ENCODE data around the gene RALY. TPM values are rescaled to one million over a fixed set of nuclear protein-coding genes. Genes with fewer than 3 reads are reported as not detected.
A peak's percentile ranks its signal among the peaks of the same experiment; 100 is the strongest.

The RALY gene
- total and polyA plus RNA-seq, 7 experiments from 2014 or later: 99.0 to 202 (median 121) TPM

GRCh38 chr20:34052414-34052813 is 58.7 kb downstream of the RALY start:
- no peaks in the 10 kb centered on the region for H3K27me3 ChIP-seq (ENCODE audit: control insufficient read depth in 2 of 2, insufficient read depth in 2 of 2, low read length in 2 of 2)
- no peaks in the 10 kb centered on the region for H3K36me3 ChIP-seq (ENCODE audit: control insufficient read depth in 2 of 3, insufficient read depth in 3 of 3, low read length in 3 of 3)
- intact Hi-C loops (cut with micrococcal nuclease): no loop called here
- DNase-seq (no peak), ATAC-seq (no peak)
- no peaks in the 10 kb centered on the region for H3K9me3 Mint-ChIP-seq
- no peak overlapping the region for H3K4me3 Mint-ChIP-seq
- no peak overlapping the region for H3K27ac ChIP-seq (ENCODE audit: low read depth, low read length)
- H3K4me1 Mint-ChIP-seq: peaks cover 36 to 99% (median 94%) of the 10 kb centered on the region in 7 donors
- H3K27ac Mint-ChIP-seq: peak overlapping the region in 5 of 9 donors; percentile 13 to 88 (median 32)
- H3K27me3 Mint-ChIP-seq: no peaks in the 10 kb centered on the region
- CTCF ChIA-PET: no interaction called here
- POLR2A ChIA-PET: interaction anchor here (0.7 to 1.0 kb wide), 2 partner anchors 15 to 59 kb away, joined by 3 to 4 read pairs; partner anchors contain the start of gene RALY
- no peaks in the 10 kb centered on the region for H3K36me3 Mint-ChIP-seq
- no peak overlapping the region for H3K4me3 ChIP-seq (ENCODE audit: low read length)
- H3K4me1 ChIP-seq (ENCODE audit: control insufficient read depth in 2 of 2, insufficient read depth in 2 of 2, low read length in 2 of 2): peaks cover 33 to 42% of the 10 kb centered on the region in 2 donors
- no peaks in the 10 kb centered on the region for H3K9me3 ChIP-seq (ENCODE audit: control insufficient read depth in 2 of 3, low read length in 3 of 3)

DNA sequence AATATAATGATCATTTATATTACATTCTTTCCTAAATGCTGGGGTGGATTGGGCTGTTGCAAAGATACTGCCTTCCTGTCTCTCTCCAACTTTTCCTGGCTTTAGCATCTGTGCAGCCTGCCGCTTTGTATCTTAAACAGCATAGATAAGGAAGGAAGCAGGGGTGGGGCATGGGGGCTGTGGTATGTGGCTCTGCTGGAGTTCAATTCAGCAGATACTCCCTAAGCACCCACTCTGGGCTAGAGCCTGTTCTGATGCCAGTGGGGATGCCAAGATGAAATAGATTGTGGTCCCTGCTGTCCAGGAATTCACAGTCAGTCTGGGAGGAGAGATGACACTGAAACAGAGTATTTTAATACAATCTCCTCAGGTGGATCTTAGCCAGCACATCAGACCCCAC is 61.6 kb downstream of the RALY start:
- ChIA-PET CTCF (no interaction called here), POLR2A (no interaction called here)
- H3K27me3 ChIP-seq (ENCODE audit: control insufficient read depth in 2 of 2, insufficient read depth in 2 of 2, low read length in 2 of 2): no peaks in the 10 kb centered on the region
- Mint-ChIP-seq H3K9me3 (no peaks in the 10 kb centered on the region), H3K36me3 (no peaks in the 10 kb centered on the region), H3K4me3 (peak overlapping the region in 5 of 10 donors; percentile 0 to 44 (median 10)), H3K4me1 (peaks cover 42 to 98% (median 95%) of the 10 kb centered on the region in 7 donors), H3K27me3 (no peaks in the 10 kb centered on the region), H3K27ac (peak overlapping the region in 5 of 9 donors; percentile 8 to 61 (median 29))
- intact Hi-C loops (cut with micrococcal nuclease): no loop called here
- DNase-seq: peak in 1 of 9 donors; percentile 7
- ATAC-seq: no peak
- H3K4me1 ChIP-seq (ENCODE audit: control insufficient read depth in 2 of 2, insufficient read depth in 2 of 2, low read length in 2 of 2): peaks cover 46 to 47% of the 10 kb centered on the region in 2 donors
- peaks cover 0 to 3% (median 0%) of the 10 kb centered on the region in 3 experiments for H3K36me3 ChIP-seq (ENCODE audit: control insufficient read depth in 2 of 3, insufficient read depth in 3 of 3, low read length in 3 of 3)
- no peak overlapping the region for H3K27ac ChIP-seq (ENCODE audit: low read depth, low read length)
- H3K4me3 ChIP-seq (ENCODE audit: low read length): no peak overlapping the region
- no peaks in the 10 kb centered on the region for H3K9me3 ChIP-seq (ENCODE audit: control insufficient read depth in 2 of 3, low read length in 3 of 3)

- Histone ChIP-seq H3K4me1 (ENCODE audit: control insufficient read depth in 2 of 2, insufficient read depth in 2 of 2, low read length in 2 of 2) (peaks cover 33 to 41% of the 10 kb centered on the region in 2 donors), H3K36me3 (ENCODE audit: control insufficient read depth in 2 of 3, insufficient read depth in 3 of 3, low read length in 3 of 3) (peaks cover 0 to 6% (median 0%) of the 10 kb centered on the region in 3 experiments), H3K9me3 (ENCODE audit: control insufficient read depth in 2 of 3, low read length in 3 of 3) (no peaks in the 10 kb centered on the region), H3K27ac (ENCODE audit: low read depth, low read length) (no peak overlapping the region), H3K4me3 (ENCODE audit: low read length) (no peak overlapping the region), H3K27me3 (ENCODE audit: control insufficient read depth in 2 of 2, insufficient read depth in 2 of 2, low read length in 2 of 2) (no peaks in the 10 kb centered on the region)
- Mint-ChIP-seq H3K27me3 (no peaks in the 10 kb centered on the region), H3K36me3 (peaks cover 0 to 3% (median 0%) of the 10 kb centered on the region in 5 donors), H3K4me1 (peaks cover 50 to 97% (median 94%) of the 10 kb centered on the region in 7 donors), H3K4me3 (peak overlapping the region in 4 of 10 donors; percentile 6 to 62 (median 26)), H3K9me3 (no peaks in the 10 kb centered on the region), H3K27ac (peak overlapping the region in 7 of 9 donors; percentile 6 to 74 (median 52))
- peak; percentile 88 for ATAC-seq
- intact Hi-C loops (cut with micrococcal nuclease): no loop called here
- POLR2A ChIA-PET: no interaction called here
- DNase-seq: peak in 7 of 9 donors; percentile 22 to 71 (median 59)
- CTCF ChIA-PET: no interaction called here
These were observed 65.1 kb downstream of the RALY start for GRCh38 chr20:34058831-34059230.

GRCh38 chr20:34060970-34061369 is 67.3 kb downstream of the RALY start:
- H3K4me1 Mint-ChIP-seq: peaks cover 38 to 94% (median 90%) of the 10 kb centered on the region in 7 donors

DNA sequence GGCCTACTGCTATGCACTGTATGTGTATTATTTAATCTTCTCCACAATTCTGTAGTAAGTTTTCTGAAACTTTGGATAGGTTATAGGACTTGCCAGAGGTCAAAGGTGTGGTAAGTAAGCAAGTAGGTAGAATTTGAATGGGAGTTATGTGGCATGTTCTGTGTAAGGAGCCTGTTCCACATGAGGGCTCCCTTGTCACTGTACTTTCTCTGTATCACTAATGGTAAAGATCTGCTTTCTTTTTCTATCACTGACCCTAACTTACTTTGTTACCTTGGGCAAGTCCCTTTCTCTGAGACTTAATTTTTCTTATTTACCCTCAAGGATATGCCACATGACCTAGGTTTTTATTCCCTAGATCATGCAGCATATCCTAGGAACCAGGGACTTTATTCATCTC is 68.0 kb downstream of the RALY start:
- Mint-ChIP-seq H3K27ac (peak overlapping the region in 7 of 9 donors; percentile 39 to 85 (median 57)), H3K27me3 (no peaks in the 10 kb centered on the region), H3K9me3 (no peaks in the 10 kb centered on the region), H3K36me3 (peaks cover 0 to 3% (median 2%) of the 10 kb centered on the region in 5 donors), H3K4me1 (peaks cover 36 to 89% (median 83%) of the 10 kb centered on the region in 7 donors), H3K4me3 (no peak overlapping the region)
- Histone ChIP-seq H3K36me3 (ENCODE audit: control insufficient read depth in 2 of 3, insufficient read depth in 3 of 3, low read length in 3 of 3) (peaks cover 0 to 20% (median 0%) of the 10 kb centered on the region in 3 experiments), H3K27ac (ENCODE audit: low read depth, low read length) (no peak overlapping the region), H3K9me3 (ENCODE audit: control insufficient read depth in 2 of 3, low read length in 3 of 3) (no peaks in the 10 kb centered on the region), H3K4me1 (ENCODE audit: control insufficient read depth in 2 of 2, insufficient read depth in 2 of 2, low read length in 2 of 2) (peaks cover 14 to 18% of the 10 kb centered on the region in 2 donors), H3K4me3 (ENCODE audit: low read length) (no peak overlapping the region), H3K27me3 (ENCODE audit: control insufficient read depth in 2 of 2, insufficient read depth in 2 of 2, low read length in 2 of 2) (no peaks in the 10 kb centered on the region)
- DNase-seq (no peak), ATAC-seq (no peak)
- CTCF ChIA-PET: interaction anchor here (0.6 kb wide), 1 partner anchor 100 kb away, joined by 3 read pairs; no protein-coding TSS in a partner anchor
- intact Hi-C loops (cut with micrococcal nuclease): no loop called here
- POLR2A ChIA-PET: interaction anchor here (0.7 kb wide), 1 partner anchor 18 kb away, joined by 3 read pairs; no protein-coding TSS in a partner anchor

More at GRCh38 chr20:34060970-34061369, 67.3 kb downstream of the RALY start:
- ChIA-PET POLR2A (no interaction called here), CTCF (interaction anchor here (1.9 kb wide), 1 partner anchor 8 kb away, joined by 8 read pairs; no protein-coding TSS in a partner anchor)
- Histone ChIP-seq H3K4me3 (ENCODE audit: low read length) (no peak overlapping the region), H3K9me3 (ENCODE audit: control insufficient read depth in 2 of 3, low read length in 3 of 3) (no peaks in the 10 kb centered on the region), H3K4me1 (ENCODE audit: control insufficient read depth in 2 of 2, insufficient read depth in 2 of 2, low read length in 2 of 2) (peaks cover 17 to 22% of the 10 kb centered on the region in 2 donors), H3K27me3 (ENCODE audit: control insufficient read depth in 2 of 2, insufficient read depth in 2 of 2, low read length in 2 of 2) (no peaks in the 10 kb centered on the region), H3K27ac (ENCODE audit: low read depth, low read length) (no peak overlapping the region), H3K36me3 (ENCODE audit: control insufficient read depth in 2 of 3, insufficient read depth in 3 of 3, low read length in 3 of 3) (peaks cover 0 to 20% (median 0%) of the 10 kb centered on the region in 3 experiments)
- Mint-ChIP-seq H3K4me3 (no peak overlapping the region), H3K27me3 (no peaks in the 10 kb centered on the region), H3K36me3 (peaks cover 0 to 3% (median 2%) of the 10 kb centered on the region in 5 donors), H3K27ac (peak overlapping the region in 6 of 9 donors; percentile 28 to 85 (median 65)), H3K9me3 (no peaks in the 10 kb centered on the region)
- no peak for ATAC-seq
- no peak for DNase-seq
- intact Hi-C loops (cut with micrococcal nuclease): no loop called here

- H3K27ac ChIP-seq (ENCODE audit: low read depth, low read length): no peak overlapping the region
- peak overlapping the region in 8 of 9 donors; percentile 11 to 64 (median 55) for H3K27ac Mint-ChIP-seq
- CTCF ChIA-PET: interaction anchor here (0.6 to 1.1 kb wide), 2 partner anchors 148 to 396 kb away, joined by 3 read pairs; partner anchors contain the start of gene ACTL10
These were observed 69.1 kb downstream of the RALY start for GRCh38 chr20:34062570-34063482.

More at GRCh38 chr20:34062570-34063482, 69.1 kb downstream of the RALY start:
- Histone ChIP-seq H3K36me3 (ENCODE audit: control insufficient read depth in 2 of 3, insufficient read depth in 3 of 3, low read length in 3 of 3) (peaks cover 0 to 20% (median 0%) of the 10 kb centered on the region in 3 experiments), H3K9me3 (ENCODE audit: control insufficient read depth in 2 of 3, low read length in 3 of 3) (no peaks in the 10 kb centered on the region), H3K27me3 (ENCODE audit: control insufficient read depth in 2 of 2, insufficient read depth in 2 of 2, low read length in 2 of 2) (no peaks in the 10 kb centered on the region), H3K4me1 (ENCODE audit: control insufficient read depth in 2 of 2, insufficient read depth in 2 of 2, low read length in 2 of 2) (peaks cover 8 to 10% of the 10 kb centered on the region in 2 donors), H3K4me3 (ENCODE audit: low read length) (no peak overlapping the region)
- ATAC-seq (no peak), DNase-seq (no peak)
- Mint-ChIP-seq H3K36me3 (peaks cover 0 to 3% (median 2%) of the 10 kb centered on the region in 5 donors), H3K9me3 (no peaks in the 10 kb centered on the region), H3K4me3 (no peak overlapping the region), H3K27me3 (no peaks in the 10 kb centered on the region), H3K4me1 (peaks cover 38 to 88% (median 75%) of the 10 kb centered on the region in 7 donors)
- intact Hi-C loops (cut with micrococcal nuclease): no loop called here
- POLR2A ChIA-PET: interaction anchor here (0.7 kb wide), 1 partner anchor 19 kb away, joined by 3 read pairs; no protein-coding TSS in a partner anchor

All from naive thymus-derived CD4-positive, alpha-beta T cell (primary cell).